ENCODE data around the gene TATDN2. TPM values are rescaled to one million over a fixed set of nuclear protein-coding genes. Genes with fewer than 3 reads are reported as not detected.

Gene TATDN2
- total and polyA plus RNA-seq, 2 donors from 2014 or later = 15.5 to 31.8 TPM

GRCh38 chr3:10299679-10300078 lies 51.4 kb downstream of the TATDN2 start:
- FAIRE-seq = no peak
- Histone ChIP-seq H3K9ac (ENCODE audit: low read length in 3 of 3) (no peak overlapping the region), H3K4me1 (ENCODE audit: control insufficient read depth in 2 of 3, insufficient read depth in 2 of 3, low read depth in 1 of 3, low read length in 3 of 3) (no peaks in the 10 kb centered on the region), H3K4me3 (ENCODE audit: low read length in 3 of 3) (no peak overlapping the region), H3K9me3 (ENCODE audit: control insufficient read depth in 2 of 3, insufficient read depth in 1 of 3, low read length in 3 of 3) (no peaks in the 10 kb centered on the region), H3K27ac (ENCODE audit: low read depth in 2 of 2, low read length in 2 of 2) (no peak overlapping the region), H3K27me3 (ENCODE audit: control insufficient read depth, insufficient read depth, low read length) (no peaks in the 10 kb centered on the region), H3K36me3 (ENCODE audit: control insufficient read depth in 2 of 3, insufficient read depth in 3 of 3, low read length in 3 of 3) (peaks cover 13 to 47% (median 35%) of the 10 kb centered on the region in 3 donors)
- intact Hi-C loops (cut with DNase I) = no loop called here
- peak in 2 of 5 donors; percentile 31 to 50 for DNase-seq
- TF ChIP-seq CTCF (IDR thresholded peaks at IDR 0.05; ENCODE audit: borderline replicate concordance, extremely low read depth, insufficient read depth) = no peak

- Histone ChIP-seq H3K27me3 (ENCODE audit: control insufficient read depth, insufficient read depth, low read length) (no peaks in the 10 kb centered on the region), H3K27ac (ENCODE audit: low read depth in 2 of 2, low read length in 2 of 2) (no peak overlapping the region), H3K36me3 (ENCODE audit: control insufficient read depth in 2 of 3, insufficient read depth in 3 of 3, low read length in 3 of 3) (peaks cover 13 to 51% (median 39%) of the 10 kb centered on the region in 3 donors), H3K9ac (ENCODE audit: low read length in 3 of 3) (no peak overlapping the region), H3K9me3 (ENCODE audit: control insufficient read depth in 2 of 3, insufficient read depth in 1 of 3, low read length in 3 of 3) (no peaks in the 10 kb centered on the region), H3K4me3 (ENCODE audit: low read length in 3 of 3) (no peak overlapping the region), H3K4me1 (ENCODE audit: control insufficient read depth in 2 of 3, insufficient read depth in 2 of 3, low read depth in 1 of 3, low read length in 3 of 3) (no peaks in the 10 kb centered on the region)
- TF ChIP-seq CTCF (IDR thresholded peaks at IDR 0.05; ENCODE audit: borderline replicate concordance, extremely low read depth, insufficient read depth) = no peak
- intact Hi-C loops (cut with DNase I) = no loop called here
- DNase-seq (no peak), FAIRE-seq (no peak)
Measured at GRCh38 chr3:10300087-10300486, 51.8 kb downstream of the TATDN2 start.

GRCh38 chr3:10303105-10303504 lies 54.8 kb downstream of the TATDN2 start:
- Histone ChIP-seq H3K9me3 (ENCODE audit: control insufficient read depth in 2 of 3, insufficient read depth in 1 of 3, low read length in 3 of 3) (no peaks in the 10 kb centered on the region), H3K4me3 (ENCODE audit: low read length in 3 of 3) (no peak overlapping the region), H3K9ac (ENCODE audit: low read length in 3 of 3) (no peak overlapping the region), H3K4me1 (ENCODE audit: control insufficient read depth in 2 of 3, insufficient read depth in 2 of 3, low read depth in 1 of 3, low read length in 3 of 3) (no peaks in the 10 kb centered on the region), H3K27ac (ENCODE audit: low read depth in 2 of 2, low read length in 2 of 2) (no peak overlapping the region), H3K36me3 (ENCODE audit: control insufficient read depth in 2 of 3, insufficient read depth in 3 of 3, low read length in 3 of 3) (peaks cover 16 to 74% (median 52%) of the 10 kb centered on the region in 3 donors), H3K27me3 (ENCODE audit: control insufficient read depth, insufficient read depth, low read length) (no peaks in the 10 kb centered on the region)
- FAIRE-seq (no peak), DNase-seq (no peak)
- intact Hi-C loops (cut with DNase I) = no loop called here
- TF ChIP-seq CTCF (IDR thresholded peaks at IDR 0.05; ENCODE audit: borderline replicate concordance, extremely low read depth, insufficient read depth) = no peak

GRCh38 chr3:10303785-10304184 lies 55.5 kb downstream of the TATDN2 start:
- H3K36me3 ChIP-seq (ENCODE audit: control insufficient read depth in 2 of 3, insufficient read depth in 3 of 3, low read length in 3 of 3) = peaks cover 16 to 73% (median 52%) of the 10 kb centered on the region in 3 donors
- H3K9me3 ChIP-seq (ENCODE audit: control insufficient read depth in 2 of 3, insufficient read depth in 1 of 3, low read length in 3 of 3) = no peaks in the 10 kb centered on the region
- H3K4me3 ChIP-seq (ENCODE audit: low read length in 3 of 3) = no peak overlapping the region
- FAIRE-seq (no peak), DNase-seq (no peak)
- H3K4me1 ChIP-seq (ENCODE audit: control insufficient read depth in 2 of 3, insufficient read depth in 2 of 3, low read depth in 1 of 3, low read length in 3 of 3) = no peaks in the 10 kb centered on the region
- H3K27ac ChIP-seq (ENCODE audit: low read depth in 2 of 2, low read length in 2 of 2) = no peak overlapping the region
- H3K27me3 ChIP-seq (ENCODE audit: control insufficient read depth, insufficient read depth, low read length) = no peaks in the 10 kb centered on the region
- H3K9ac ChIP-seq (ENCODE audit: low read length in 3 of 3) = no peak overlapping the region
- intact Hi-C loops (cut with DNase I) = no loop called here
- no peak for TF ChIP-seq CTCF (IDR thresholded peaks at IDR 0.05; ENCODE audit: borderline replicate concordance, extremely low read depth, insufficient read depth)

Measured in kidney (tissue), 14 donors.